Middle frontal gyrus (tissue), 1 donor: ENCODE measurements around the gene PER1.

Experiments used
- DNase-seq: peaks from one replicate; pipeline ENCODE4 v3.0.0-alpha.2; 2015; ENCODE audit warnings: low spot score; ENCODE audit errors: extremely low spot score

The PER1 gene

DNA sequence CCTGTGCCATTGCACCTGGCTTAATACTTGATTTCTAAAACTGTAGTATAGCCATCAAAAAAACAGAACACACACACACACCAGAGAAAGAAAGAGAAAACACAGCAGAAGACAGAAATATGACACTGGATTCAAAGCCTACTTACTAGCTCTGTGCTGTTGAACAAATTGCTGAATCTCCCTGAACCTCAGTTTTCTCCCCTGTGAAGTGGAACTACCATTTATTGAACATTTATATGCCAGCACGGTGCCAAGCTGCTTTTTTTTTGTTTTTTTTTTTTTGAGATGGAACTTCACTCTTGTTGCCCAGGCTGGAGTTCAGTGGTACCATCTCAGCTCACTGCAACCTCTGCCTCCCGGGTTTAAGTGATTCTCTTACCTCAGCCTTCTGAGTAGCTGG lies 51.4 kb downstream of the PER1 start:
- DNase-seq = no peak

DNA sequence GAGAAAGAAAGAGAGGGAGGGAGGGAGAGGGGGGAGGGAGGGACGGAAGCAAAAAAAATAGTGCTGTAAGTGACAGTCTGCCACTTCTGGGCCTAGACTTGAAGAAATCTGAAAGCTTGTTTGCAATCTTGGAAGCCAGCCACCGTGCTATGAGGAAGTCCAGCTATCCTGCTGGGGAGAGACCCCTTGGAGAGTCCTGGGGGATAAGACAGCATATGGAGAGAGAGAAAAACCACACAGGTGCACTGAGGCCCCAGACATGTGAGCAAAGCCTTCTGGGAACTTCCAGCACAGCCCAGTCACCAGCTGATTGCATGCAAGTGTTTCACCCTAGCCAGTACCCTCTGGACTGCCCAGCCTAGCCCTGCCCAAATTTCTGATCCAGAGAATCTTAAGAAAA lies 52.1 kb downstream of the PER1 start:
- DNase-seq = no peak

DNA sequence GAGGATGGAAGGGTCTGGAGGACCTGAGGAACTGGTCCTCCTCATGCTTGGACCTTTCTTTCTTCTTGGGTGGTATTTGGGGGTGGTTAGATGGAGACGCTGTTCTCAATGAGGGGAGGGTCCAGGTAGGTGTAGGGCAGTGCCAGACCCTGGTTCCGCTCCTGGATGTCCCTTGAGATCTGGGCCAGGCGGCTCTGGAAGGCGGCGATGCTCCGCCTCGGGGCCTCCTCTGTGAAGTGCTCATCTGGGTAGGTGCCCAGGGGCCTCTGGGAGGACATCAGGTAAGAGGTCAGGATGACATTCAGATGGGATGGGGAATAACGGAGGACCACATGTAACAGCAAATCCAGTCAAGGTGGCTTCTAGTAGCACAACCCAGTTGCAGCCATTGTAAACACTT lies 55.7 kb downstream of the PER1 start:
- no peak for DNase-seq

DNA sequence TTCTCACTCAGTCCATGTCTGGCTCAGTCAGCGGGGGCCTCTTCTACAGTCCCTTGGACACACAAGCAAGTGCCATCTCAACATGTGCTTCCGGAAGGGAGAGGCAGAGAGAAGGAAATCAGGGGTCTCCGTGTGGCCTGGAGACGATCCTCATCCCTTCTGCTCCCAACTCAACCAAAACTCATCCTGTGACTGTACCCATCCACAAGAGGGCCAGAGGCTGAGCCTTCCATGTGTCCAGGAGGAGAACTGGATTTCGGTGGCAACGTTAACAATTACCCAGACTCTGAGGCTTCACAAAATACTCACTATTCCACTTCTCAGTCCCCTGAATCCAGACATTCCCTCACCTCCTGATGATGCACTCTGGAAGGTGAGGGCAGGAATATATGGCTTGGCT lies 56.8 kb downstream of the PER1 start:
- no peak for DNase-seq

DNA sequence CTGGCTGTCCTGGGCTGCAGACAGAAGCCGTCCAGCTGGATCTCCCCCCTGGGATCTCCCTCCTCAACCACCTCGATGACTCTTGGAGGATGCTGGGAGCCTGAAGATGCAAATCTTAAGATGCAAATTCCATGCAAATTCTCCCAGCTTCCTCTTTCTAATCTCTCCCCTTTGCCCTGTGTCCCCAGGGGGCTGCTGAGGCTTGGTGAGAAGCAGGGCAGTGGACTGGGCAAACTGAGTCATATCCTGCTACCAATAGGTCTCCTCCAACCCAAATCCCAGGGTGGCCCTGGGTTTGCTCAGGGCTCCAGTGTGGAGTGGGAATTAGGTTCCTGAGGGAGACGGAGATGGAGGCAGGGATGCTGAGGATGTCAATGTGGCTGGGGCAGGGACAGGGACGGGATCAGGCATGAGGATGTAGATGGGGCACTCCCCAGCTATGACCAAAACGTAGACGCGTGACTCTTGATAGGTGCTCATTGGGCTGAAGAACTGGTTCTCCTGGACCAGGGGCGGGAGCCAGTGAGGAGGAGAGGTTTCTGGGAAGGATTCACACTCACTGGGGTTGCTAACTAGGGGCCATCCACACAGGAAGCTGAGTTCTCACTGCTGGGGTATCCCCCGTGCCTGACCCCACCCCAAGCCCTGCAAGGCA lies 61.0 kb downstream of the PER1 start:
- no peak for DNase-seq
